ENCODE results near the gene LRRC4.

LRRC4 gene

GRCh38 chr7:128059143-128059988 lies 28.1 kb upstream of the LRRC4 start:
- no peak for DNase-seq (ENCODE audit: low read depth)

DNA sequence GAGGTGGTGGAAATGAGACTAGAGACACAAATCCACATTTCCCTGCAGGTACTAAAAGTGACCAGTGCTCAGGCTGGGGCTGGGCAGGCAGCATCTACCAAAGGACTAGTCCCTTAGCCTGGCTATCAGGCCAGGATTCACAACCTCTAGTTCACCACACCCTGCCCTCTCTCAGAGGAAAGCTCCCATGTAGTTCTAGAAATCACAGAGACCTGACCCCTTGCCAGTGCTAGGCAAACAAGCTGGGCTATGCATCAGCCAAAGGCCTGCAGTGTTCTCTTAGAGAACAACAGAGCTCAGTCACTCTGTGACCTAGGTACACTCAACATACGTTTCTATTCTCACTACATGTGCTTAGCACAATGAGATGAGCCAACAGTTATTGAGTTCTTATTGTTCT lies 26.7 kb upstream of the LRRC4 start:
- DNase-seq (ENCODE audit: low read depth) = no peak

DNA sequence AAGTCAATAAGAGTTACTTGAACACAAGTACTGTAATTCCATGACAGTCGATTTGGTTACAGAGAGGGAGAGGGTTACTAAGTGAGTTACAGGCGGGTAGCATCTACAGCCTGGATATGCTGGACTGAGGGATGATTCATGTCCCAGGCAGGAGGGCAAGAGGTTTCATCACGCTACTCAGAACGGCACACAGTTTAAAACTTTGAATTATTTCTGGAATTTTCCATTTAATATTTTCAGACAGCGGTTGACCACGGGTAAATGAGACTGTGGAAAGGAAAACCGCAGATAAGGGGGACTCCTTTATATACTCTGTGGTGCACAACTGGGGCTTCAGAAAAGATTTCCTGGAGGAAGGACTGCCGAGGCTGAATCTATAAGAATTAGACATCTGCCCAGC lies 25.7 kb upstream of the LRRC4 start:
- no peak for DNase-seq (ENCODE audit: low read depth)

DNA sequence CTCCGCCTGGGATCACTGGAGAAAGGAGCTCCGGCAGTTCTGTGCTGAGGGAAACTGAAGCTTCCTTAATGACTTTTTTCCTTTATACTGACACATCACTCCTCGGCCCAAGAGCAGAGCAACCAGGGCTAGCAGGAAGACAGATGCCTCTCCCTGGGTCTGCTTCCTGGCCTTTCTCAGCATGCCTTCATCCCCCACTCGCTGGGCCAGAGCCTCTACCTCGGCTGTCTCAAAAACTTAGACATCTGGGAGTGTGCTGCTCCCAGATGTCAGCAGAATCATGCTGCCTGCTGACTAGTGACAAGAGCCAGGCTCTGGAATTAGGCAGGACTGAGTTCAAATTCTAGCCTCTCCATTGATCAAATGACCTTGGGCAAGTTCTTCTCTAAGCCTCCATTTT lies 24.4 kb upstream of the LRRC4 start:
- no peak for DNase-seq (ENCODE audit: low read depth)

DNA sequence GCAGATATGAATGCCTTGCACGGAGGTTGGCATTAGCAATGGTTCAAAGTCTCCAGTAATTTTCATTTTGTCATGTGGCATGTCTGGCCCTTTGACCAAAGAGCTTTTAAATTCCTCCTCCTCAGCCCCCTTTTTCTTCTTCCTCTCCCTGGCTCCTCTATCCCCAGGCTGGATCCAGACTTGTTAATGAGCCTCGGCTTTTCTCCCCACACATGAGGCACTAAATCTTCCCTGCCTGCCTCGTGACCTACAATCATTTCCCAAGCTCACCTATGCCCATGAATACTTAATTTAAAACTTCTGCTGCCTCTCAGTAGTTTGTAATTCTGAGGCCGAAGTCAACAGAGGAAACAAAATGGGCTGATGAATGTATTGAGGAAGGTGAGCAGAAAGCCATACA lies 23.3 kb upstream of the LRRC4 start:
- no peak for DNase-seq (ENCODE audit: low read depth)

DNA sequence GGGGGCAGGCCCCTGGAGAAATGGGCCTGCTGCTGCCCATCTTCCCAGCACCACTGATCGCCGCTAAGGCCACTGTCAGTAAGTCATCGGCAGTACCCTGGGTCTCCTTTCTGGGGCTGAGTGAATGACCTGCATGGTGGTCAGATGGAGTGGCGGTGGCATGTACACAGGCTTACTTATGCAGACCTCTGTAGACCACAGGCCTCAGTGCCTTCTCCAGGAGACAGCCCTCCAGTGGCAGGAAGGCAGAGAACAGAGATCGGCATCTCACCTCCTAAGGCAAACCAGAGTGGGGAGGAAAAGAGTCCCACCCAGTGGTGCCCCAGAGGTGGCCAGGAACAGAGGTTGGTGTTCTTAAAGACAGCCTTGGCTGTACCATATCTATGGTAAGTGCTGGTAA lies 22.8 kb upstream of the LRRC4 start:
- no peak for DNase-seq (ENCODE audit: low read depth)

GRCh38 chr7:128053023-128053422 lies 21.8 kb upstream of the LRRC4 start:
- DNase-seq (ENCODE audit: low read depth) = no peak

GRCh38 chr7:128052404-128052803 lies 21.2 kb upstream of the LRRC4 start:
- no peak for DNase-seq (ENCODE audit: low read depth)

- no peak for DNase-seq (ENCODE audit: low read depth)
These were observed 14.5 kb upstream of the LRRC4 start for GRCh38 chr7:128045766-128046165.

DNA sequence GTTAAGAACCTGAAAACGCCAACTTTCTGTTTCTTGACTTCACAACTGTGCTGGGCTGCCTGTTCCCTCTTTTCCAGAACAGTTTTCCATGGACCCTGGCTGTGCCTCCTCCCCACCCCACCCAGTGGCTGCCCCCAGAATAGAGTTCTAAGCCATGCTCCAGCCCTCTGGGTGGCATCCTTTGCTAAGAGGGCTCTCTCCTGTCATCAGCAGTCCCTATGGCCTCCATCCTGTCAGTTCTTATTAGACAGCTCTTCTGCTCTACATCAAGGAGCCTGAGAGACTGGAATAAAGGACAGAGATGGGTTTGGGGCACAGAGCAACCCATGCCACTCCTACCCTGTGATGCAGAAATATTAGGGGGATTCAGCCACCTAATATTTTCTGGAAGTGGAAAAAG lies 13.9 kb upstream of the LRRC4 start:
- DNase-seq (ENCODE audit: low read depth) = no peak

GRCh38 chr7:128044064-128044463 lies 12.8 kb upstream of the LRRC4 start:
- DNase-seq (ENCODE audit: low read depth) = no peak

- no peak for DNase-seq (ENCODE audit: low read depth)
These were observed 10.8 kb upstream of the LRRC4 start for GRCh38 chr7:128042012-128042411.

DNA sequence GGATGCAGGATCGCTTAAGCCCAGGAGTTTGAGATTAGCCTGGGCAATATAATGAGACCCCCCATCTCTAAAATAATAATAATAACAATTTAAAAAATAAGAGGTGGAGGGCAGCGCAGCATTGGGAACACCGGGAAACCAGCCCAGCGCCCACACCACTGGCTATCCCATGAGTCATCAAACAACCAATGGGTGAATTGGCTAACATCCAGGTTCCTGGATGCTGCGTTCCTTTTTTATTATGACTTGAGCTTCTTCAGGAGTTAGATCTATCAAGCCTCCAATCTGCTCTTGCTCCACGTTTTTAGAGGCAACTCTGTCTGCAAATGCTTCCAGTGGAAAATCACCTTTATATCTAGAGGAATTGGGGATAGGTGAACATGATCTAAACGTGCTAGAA lies 10.0 kb upstream of the LRRC4 start:
- no peak for DNase-seq (ENCODE audit: low read depth)

DNA sequence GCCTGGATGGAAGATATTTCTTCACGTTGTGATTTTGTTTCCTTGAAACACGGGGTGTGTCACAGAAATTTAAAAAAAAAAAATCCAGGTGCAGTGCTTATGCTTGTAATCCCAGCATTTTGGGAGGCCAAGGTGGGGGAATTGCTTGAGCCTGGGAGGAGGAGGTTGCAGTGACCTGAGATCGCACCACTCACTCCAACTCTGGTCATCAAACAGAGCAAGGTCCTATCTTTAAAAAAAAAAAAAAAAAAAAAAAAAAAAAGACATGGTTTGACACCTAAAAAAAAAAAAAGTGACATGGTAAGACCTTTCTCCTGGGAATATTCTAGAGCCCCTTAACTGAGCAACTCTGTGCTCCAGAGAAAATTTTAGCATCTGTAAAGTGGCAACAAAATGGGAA lies 9.0 kb upstream of the LRRC4 start:
- DNase-seq (ENCODE audit: low read depth) = no peak

GRCh38 chr7:128039544-128039953 lies 8.3 kb upstream of the LRRC4 start:
- no peak for DNase-seq (ENCODE audit: low read depth)

DNA sequence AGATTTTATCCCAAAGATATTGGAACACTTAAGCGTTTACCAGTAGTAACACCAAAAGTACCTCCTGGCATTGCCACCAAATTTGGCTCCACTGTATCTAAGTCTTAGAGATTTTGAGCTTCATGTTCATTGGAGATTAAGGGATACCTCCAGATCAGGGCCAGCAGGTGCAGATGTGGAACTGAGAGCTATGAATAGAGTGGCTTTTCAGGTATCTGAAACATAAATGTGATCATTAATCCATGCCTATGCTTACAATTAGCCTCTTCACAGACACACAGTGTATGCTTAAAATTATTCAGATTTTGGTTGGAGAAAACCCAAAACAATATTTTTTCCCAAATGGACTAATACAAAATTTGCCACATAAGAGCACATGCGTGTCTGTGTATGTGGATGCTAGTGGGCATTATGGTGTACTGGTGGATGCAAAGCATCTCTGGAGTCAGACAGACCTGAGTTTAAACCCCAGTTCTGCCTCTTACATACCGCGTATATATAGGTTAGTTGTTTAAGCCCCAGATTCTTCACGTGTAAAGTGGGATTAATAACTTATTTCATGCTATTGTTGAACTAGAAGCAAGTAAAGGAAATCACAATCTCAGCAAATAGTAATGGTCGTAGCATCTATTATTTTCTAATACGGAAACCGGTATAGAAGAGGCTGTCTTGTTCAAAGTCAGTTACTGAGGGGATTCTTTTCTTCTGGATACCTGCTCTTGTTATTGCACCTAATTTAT lies 6.8 kb upstream of the LRRC4 start:
- DNase-seq (ENCODE audit: low read depth) = no peak

DNA sequence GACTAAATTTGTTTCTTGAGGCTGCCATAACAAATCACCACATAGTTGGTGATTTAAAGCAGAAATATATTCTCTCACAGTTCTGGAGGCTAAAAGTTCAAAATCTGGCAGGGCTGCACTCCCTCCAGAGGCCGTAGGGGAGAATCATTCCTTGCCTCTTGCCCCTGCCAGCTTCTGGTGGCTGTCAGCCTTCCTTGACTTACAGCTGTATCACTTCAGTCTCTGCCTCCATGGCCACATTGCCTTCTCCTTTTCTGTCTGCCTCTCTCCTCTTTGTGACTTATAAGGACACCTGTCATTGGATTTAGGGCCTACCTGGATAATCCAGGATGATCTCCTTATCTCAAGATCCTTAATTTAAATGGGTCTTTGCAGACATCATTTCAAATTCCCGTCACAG lies 5.8 kb upstream of the LRRC4 start:
- DNase-seq (ENCODE audit: low read depth) = no peak

DNA sequence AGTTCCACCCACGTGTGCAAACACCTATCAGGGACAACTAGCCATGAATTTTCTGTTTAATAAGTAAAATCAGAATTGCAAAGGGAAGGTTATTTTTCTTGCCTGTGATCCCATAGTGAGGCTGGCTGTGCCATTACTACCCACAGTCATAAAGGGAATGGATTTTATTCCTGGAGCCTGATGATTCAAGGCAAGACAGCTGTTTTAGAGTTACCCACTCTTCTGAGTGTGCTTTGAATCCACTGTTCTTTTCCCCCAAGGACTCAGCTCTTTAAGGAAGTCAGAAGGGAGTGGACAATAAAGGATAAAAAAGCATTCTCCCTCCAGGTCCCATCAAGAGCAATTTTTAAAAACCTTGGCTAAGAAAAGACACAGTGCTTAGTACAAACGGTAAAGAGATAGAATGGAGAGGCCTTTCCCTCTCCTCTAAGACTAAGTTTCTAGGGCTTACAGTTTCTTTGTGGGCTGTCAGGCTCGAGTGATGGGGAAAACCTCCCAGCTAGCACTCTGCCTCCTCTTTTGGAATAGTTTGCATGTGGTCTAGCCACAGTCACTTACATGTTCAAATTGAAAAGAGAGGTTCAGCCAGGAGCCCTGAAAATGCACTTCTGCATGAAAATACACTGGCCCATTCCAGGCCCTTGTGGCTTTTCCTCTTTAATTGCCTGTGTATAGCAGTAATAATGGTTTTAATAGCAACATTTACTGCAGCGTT lies 5.1 kb upstream of the LRRC4 start:
- DNase-seq (ENCODE audit: low read depth) = no peak

DNA sequence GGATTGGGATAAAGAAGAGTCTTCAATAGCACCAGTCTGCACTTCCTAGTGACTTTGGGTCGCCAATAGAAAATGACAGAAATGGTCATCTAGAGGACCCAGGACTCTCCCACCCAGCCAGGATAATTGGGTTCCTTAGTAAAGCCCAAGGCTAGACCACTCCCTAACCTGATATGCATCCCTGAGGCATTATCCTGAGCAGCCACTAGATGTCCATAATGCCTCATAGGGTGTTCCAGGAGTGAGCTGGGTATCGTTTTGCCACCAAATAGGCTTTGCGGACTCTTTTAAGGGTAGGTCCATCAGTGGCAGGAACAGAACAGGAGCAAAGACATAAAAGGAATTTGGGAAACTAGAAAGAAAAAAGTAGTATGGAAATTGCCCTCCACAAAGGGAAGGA lies 4.5 kb upstream of the LRRC4 start:
- no peak for DNase-seq (ENCODE audit: low read depth)

- DNase-seq (ENCODE audit: low read depth) = no peak
These were observed 3.6 kb upstream of the LRRC4 start for GRCh38 chr7:128034825-128035224.

DNA sequence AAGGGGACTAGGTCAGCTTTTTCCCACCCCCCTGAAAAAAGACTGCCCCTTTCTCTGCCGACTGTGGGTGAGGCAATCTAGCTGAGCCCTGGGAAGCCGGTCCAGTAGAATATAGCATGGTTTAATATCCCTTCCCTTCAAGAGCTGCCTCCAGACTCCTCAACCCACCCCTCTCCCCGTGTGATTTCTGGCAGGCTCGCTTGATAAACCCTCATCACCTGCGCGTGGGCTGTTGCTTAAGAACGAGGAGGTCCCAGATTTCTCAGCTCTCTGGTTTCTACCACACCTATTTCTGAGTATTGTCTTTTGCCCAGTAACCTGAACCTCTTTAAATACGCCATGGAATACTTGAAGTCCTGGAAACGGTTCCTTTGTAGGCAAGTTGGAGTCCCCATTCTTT lies 2.0 kb upstream of the LRRC4 start:
- DNase-seq (ENCODE audit: low read depth) = no peak

- DNase-seq (ENCODE audit: low read depth) = no peak
These were observed 1.5 kb upstream of the LRRC4 start for GRCh38 chr7:128032605-128033235.

Data from stimulated activated CD8-positive, alpha-beta memory T cell treated with anti-CD3 and anti-CD28 coated beads, Interleukin-15, amount 100 ng/mL, for 1 hour (primary cell).